SK-N-SH (cell line): ENCODE data around the gene ANKRD12. TPM values are rescaled to one million over a fixed set of nuclear protein-coding genes. Genes with fewer than 3 reads are reported as not detected.

ENCODE experiments used
- CTCF ChIA-PET: fragments of 300-600, 350-600 bp; formaldehyde crosslinking; extraction: SDS; loops from one replicate; lab custom pipeline; 2021; lab: Yijun Ruan, JAX
- POLR2A ChIA-PET: fragments of 350-600 bp; sonication (Branson Sonifier 250); formaldehyde crosslinking; extraction: SDS; loops from one replicate; lab custom pipeline; 2020; ENCODE audit warnings: antibody characterized with exemption, inconsistent platforms; lab: Yijun Ruan, JAX
- DNase-seq: peaks from one replicate; pipeline ENCODE4 v3.0.0; 2012
- H2AFZ ChIP-seq: fragments of 200-600 bp; sonication (generic); 2 replicates; pipeline ENCODE4 v1.8.1; 2016; ENCODE audit warnings: antibody characterized with exemption, mild to moderate bottlenecking, low read depth
- H3F3A ChIP-seq: fragments of 200-600 bp; sonication (generic); replicated peaks from 2 replicates; pipeline ENCODE3; 2016; ENCODE audit warnings: antibody characterized with exemption, mild to moderate bottlenecking; ENCODE audit not compliant: insufficient read depth
- H3K27ac ChIP-seq, 2 experiments: fragments of 200-500 bp in 1 of 2; fragments of 200-600 bp in 1 of 2; sonication (Bioruptor generic) in 1 of 2; sonication (generic), shearing (Covaris generic) in 1 of 2; 2 replicates each; pipeline versions ENCODE4 v1.5.1 to v1.6.1; 2014 to 2016; ENCODE audit warnings: low read depth in 2 of 2, inconsistent platforms in 1 of 2, low read length in 1 of 2, mild to moderate bottlenecking in 1 of 2, mixed read lengths in 1 of 2
- H3K27me3 ChIP-seq: fragments of 200-600 bp; sonication (generic), shearing (Covaris generic); 2 replicates; pipeline ENCODE4 v1.6.1; 2016; ENCODE audit warnings: mixed run types; ENCODE audit not compliant: insufficient read depth
- H3K36me3 ChIP-seq, 2 experiments: fragments of 200-500 bp in 1 of 2; fragments of 200-600 bp in 1 of 2; sonication (Bioruptor generic) in 1 of 2; sonication (generic) in 1 of 2; replicated peaks in 1 of 2; 2 replicates each; pipeline versions ENCODE3 to v1.5.1; 2014 to 2016; ENCODE audit warnings: low read length in 1 of 2, mild to moderate bottlenecking in 1 of 2; ENCODE audit not compliant: insufficient read depth in 2 of 2, control insufficient read depth in 1 of 2
- H3K4me1 ChIP-seq, 2 experiments: fragments of 200-500 bp in 1 of 2; fragments of 200-600 bp in 1 of 2; sonication (Bioruptor generic) in 1 of 2; sonication (generic), shearing (Covaris generic) in 1 of 2; 2 replicates each; pipeline versions ENCODE4 v1.5.1 to v1.6.1; 2014 to 2016; ENCODE audit warnings: low read depth in 1 of 2, low read length in 1 of 2, mixed run types in 1 of 2; ENCODE audit not compliant: insufficient read depth in 2 of 2, control insufficient read depth in 1 of 2
- H3K4me2 ChIP-seq: fragments of 200-600 bp; sonication (generic), shearing (Covaris generic); 2 replicates; pipeline ENCODE4 v1.6.1; 2017; ENCODE audit warnings: mixed run types
- H3K4me3 ChIP-seq, 2 experiments: fragments of 200-500 bp in 1 of 2; fragments of 200-600 bp in 1 of 2; sonication (Bioruptor generic) in 1 of 2; sonication (generic), shearing (Covaris generic) in 1 of 2; 2 replicates each; pipeline versions ENCODE4 v1.5.1 to v1.8.1; 2014 to 2016; ENCODE audit warnings: low read depth in 2 of 2, inconsistent platforms in 1 of 2, low read length in 1 of 2, mild to moderate bottlenecking in 1 of 2, mixed read lengths in 1 of 2, moderate library complexity in 1 of 2
- H3K79me2 ChIP-seq: fragments of 200-600 bp; sonication (generic); 2 replicates; pipeline ENCODE4 v1.8.1; 2017; ENCODE audit warnings: mild to moderate bottlenecking; ENCODE audit not compliant: insufficient read depth
- H3K9ac ChIP-seq: fragments of 200-600 bp; sonication (generic); 2 replicates; pipeline ENCODE4 v1.6.1; 2017; ENCODE audit warnings: mixed run types
- H3K9me2 ChIP-seq: fragments of 200-600 bp; sonication (generic); 2 replicates; pipeline ENCODE4 v1.6.1; 2017; ENCODE audit warnings: mixed run types
- H3K9me3 ChIP-seq: fragments of 200-600 bp; sonication (generic); 2 replicates; pipeline ENCODE4 v1.6.1; 2017; ENCODE audit warnings: mixed run types, mild to moderate bottlenecking, moderate library complexity
- H4K20me1 ChIP-seq: fragments of 200-600 bp; sonication (generic); 2 replicates; pipeline ENCODE4 v1.6.1; 2017; ENCODE audit warnings: mild to moderate bottlenecking, mixed run types; ENCODE audit not compliant: insufficient read depth
- CHD2 ChIP-seq: fragments of 150-350 bp; IDR thresholded peaks from 2 replicates; pipeline ENCODE4 v1.6.1; 2018; ENCODE audit warnings: low read length; ENCODE audit not compliant: partially characterized antibody
- EZH2phosphoT487 ChIP-seq: fragments of 200-600 bp; sonication (generic); IDR thresholded peaks from 2 replicates; pipeline ENCODE4 v1.6.1; 2017; ENCODE audit warnings: low read depth, mixed run types, mild to moderate bottlenecking, antibody characterized with exemption, moderate library complexity, borderline replicate concordance
- FOXM1 ChIP-seq: IDR thresholded peaks from 2 replicates; pipeline ENCODE4 v1.4.0; 2012; ENCODE audit warnings: low read depth, mild to moderate bottlenecking
- GABPA ChIP-seq: IDR thresholded peaks from 2 replicates; pipeline ENCODE4 v1.4.0; 2012; ENCODE audit warnings: low read depth, mild to moderate bottlenecking
- GATA2 ChIP-seq: sonication (generic); formaldehyde crosslinking; IDR thresholded peaks from 2 replicates; pipeline ENCODE4 v1.5.0; 2020; ENCODE audit warnings: mild to moderate bottlenecking, missing genetic modification reagents
- JUND ChIP-seq: IDR thresholded peaks from 2 replicates; pipeline ENCODE4 v1.4.0; 2012
- MEF2A ChIP-seq: IDR thresholded peaks from 2 replicates; pipeline ENCODE4 v1.4.0; 2012; ENCODE audit warnings: low read depth, borderline replicate concordance
- MXI1 ChIP-seq: IDR thresholded peaks from 2 replicates; pipeline ENCODE4 v1.6.1; 2012; ENCODE audit warnings: mild to moderate bottlenecking, low read depth, low read length, improper control_type of control experiment
- NFIC ChIP-seq: IDR thresholded peaks from 2 replicates; pipeline ENCODE4 v1.4.0; 2012; ENCODE audit warnings: borderline replicate concordance
- NRF1 ChIP-seq: IDR thresholded peaks from 2 replicates; pipeline ENCODE4 v1.6.1; 2012; ENCODE audit warnings: low read depth, mild to moderate bottlenecking, low read length
- RFX5 ChIP-seq: IDR thresholded peaks from 2 replicates; pipeline ENCODE4 v1.6.1; 2012; ENCODE audit warnings: mild to moderate bottlenecking, improper control_type of control experiment, low read length
- RXRA ChIP-seq: IDR thresholded peaks from 2 replicates; pipeline ENCODE4 v1.4.0; 2012; ENCODE audit warnings: low read depth, mild to moderate bottlenecking, borderline replicate concordance
- SIN3A ChIP-seq: IDR thresholded peaks from 2 replicates; pipeline ENCODE4 v1.6.1; 2012; ENCODE audit warnings: low read depth, mild to moderate bottlenecking, low read length, moderate library complexity, borderline replicate concordance
- SMC3 ChIP-seq: IDR thresholded peaks from 2 replicates; pipeline ENCODE4 v1.6.1; 2012; ENCODE audit warnings: low read depth, low read length, improper control_type of control experiment
- TCF12 ChIP-seq: IDR thresholded peaks from 2 replicates; pipeline ENCODE4 v1.4.0; 2012
- TEAD4 ChIP-seq: IDR thresholded peaks from 2 replicates; pipeline ENCODE4 v1.4.0; 2012; ENCODE audit warnings: mild to moderate bottlenecking, borderline replicate concordance; ENCODE audit not compliant: insufficient read depth
- WGBS: methylation state at CpG from one replicate; pipeline ENCODE4 v1.1.6; 2017; ENCODE audit warnings: low lambda C conversion rate; 5-methylcytosine and 5-hydroxymethylcytosine counted together
- polyA plus RNA-seq, 3 experiments: library from polyadenylated mRNA; depleted of rRNA; stranded (reverse); fragments of >200 nt; gene quantifications; 2 replicates each; pipeline ENCODE4 v1.2.3, GENCODE V29; 2012
- TF ChIP-seq, protein P1 (sequence below): IDR thresholded peaks from 2 replicates; pipeline ENCODE4 v1.4.0; 2012; ENCODE audit warnings: low read depth
- TF ChIP-seq, protein P2 (sequence below): fragments of 150-350 bp; IDR thresholded peaks from 2 replicates; pipeline ENCODE4 v1.6.1; 2016; ENCODE audit warnings: mild to moderate bottlenecking, low read depth, low read length
- TF ChIP-seq, protein P3 (sequence below): IDR thresholded peaks from 2 replicates; pipeline ENCODE4 v1.4.0; 2012; ENCODE audit warnings: low read depth, borderline replicate concordance
- TF ChIP-seq, protein P4 (sequence below): IDR thresholded peaks from 2 replicates; pipeline ENCODE4; 2012

Gene ANKRD12
- polyA plus RNA-seq, 1 of the 3 experiments (the other 2 are of a cell fraction): 1.3 TPM

DNA sequence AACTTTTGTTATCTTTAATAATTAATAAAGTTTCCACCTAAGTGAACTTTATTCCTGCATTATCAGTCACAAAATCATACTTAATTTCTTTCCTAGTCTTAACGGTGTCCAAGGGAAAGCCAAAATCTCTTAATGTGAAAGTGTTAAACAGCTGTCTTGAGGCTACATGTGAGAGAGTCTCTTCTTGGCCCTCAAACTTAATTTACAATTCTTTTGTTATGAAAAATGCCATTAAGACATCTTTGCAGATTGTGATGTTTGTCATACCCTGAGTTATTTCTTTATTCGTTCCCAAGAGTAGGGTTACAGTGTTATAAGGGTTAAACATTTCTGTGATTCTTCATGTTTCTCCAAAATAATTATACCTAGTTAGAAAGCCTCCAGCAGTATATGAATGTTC is 64.6 kb downstream of the ANKRD12 start:
- Histone ChIP-seq H3K9me3 (no peaks in the 10 kb centered on the region), H3K9ac (no peak overlapping the region), H4K20me1 (no peaks in the 10 kb centered on the region), H3K27ac (no peak overlapping the region), H3F3A (no peaks in the 10 kb centered on the region), H3K4me3 (no peak overlapping the region), H3K36me3 (peaks cover 14 to 33% of the 10 kb centered on the region in 2 experiments), H3K79me2 (no peaks in the 10 kb centered on the region), H3K9me2 (no peaks in the 10 kb centered on the region), H3K27me3 (no peaks in the 10 kb centered on the region)
- CTCF ChIA-PET: interaction anchor here (1.3 kb wide), 1 partner anchor 13 kb away, joined by 3 read pairs; no protein-coding TSS in a partner anchor
- POLR2A ChIA-PET: no interaction called here
- no peak for DNase-seq
- 91% methylated on average over 2 of the region's 2 CpGs for WGBS
- TF ChIP-seq, protein P1, sequence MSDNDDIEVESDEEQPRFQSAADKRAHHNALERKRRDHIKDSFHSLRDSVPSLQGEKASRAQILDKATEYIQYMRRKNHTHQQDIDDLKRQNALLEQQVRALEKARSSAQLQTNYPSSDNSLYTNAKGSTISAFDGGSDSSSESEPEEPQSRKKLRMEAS: no peak
- TF ChIP-seq RFX5 (no peak), NFIC (no peak), EZH2phosphoT487 (no peak), TEAD4 (no peak), FOXM1 (no peak), JUND (no peak), RXRA (no peak), SMC3 (no peak), MXI1 (no peak), SIN3A (no peak), TCF12 (no peak), GATA2 (CRISPR knock-in tag) (no peak), CHD2 (no peak), GABPA (no peak), NRF1 (no peak), MEF2A (no peak)
- TF ChIP-seq, protein P2, sequence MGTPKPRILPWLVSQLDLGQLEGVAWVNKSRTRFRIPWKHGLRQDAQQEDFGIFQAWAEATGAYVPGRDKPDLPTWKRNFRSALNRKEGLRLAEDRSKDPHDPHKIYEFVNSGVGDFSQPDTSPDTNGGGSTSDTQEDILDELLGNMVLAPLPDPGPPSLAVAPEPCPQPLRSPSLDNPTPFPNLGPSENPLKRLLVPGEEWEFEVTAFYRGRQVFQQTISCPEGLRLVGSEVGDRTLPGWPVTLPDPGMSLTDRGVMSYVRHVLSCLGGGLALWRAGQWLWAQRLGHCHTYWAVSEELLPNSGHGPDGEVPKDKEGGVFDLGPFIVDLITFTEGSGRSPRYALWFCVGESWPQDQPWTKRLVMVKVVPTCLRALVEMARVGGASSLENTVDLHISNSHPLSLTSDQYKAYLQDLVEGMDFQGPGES: no peak
- TF ChIP-seq, protein P3, sequence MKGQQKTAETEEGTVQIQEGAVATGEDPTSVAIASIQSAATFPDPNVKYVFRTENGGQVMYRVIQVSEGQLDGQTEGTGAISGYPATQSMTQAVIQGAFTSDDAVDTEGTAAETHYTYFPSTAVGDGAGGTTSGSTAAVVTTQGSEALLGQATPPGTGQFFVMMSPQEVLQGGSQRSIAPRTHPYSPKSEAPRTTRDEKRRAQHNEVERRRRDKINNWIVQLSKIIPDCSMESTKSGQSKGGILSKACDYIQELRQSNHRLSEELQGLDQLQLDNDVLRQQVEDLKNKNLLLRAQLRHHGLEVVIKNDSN: no peak
- TF ChIP-seq, protein P4, sequence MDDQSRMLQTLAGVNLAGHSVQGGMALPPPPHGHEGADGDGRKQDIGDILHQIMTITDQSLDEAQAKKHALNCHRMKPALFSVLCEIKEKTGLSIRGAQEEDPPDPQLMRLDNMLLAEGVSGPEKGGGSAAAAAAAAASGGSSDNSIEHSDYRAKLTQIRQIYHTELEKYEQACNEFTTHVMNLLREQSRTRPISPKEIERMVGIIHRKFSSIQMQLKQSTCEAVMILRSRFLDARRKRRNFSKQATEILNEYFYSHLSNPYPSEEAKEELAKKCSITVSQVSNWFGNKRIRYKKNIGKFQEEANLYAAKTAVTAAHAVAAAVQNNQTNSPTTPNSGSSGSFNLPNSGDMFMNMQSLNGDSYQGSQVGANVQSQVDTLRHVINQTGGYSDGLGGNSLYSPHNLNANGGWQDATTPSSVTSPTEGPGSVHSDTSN: no peak
- TF ChIP-seq, all 33 proteins: peak for 0
- no peak overlapping the region for H3K4me2 ChIP-seq
- H2AFZ ChIP-seq: no peak overlapping the region
- H3K4me1 ChIP-seq: no peaks in the 10 kb centered on the region
